ENCODE measurements around the gene HBA1. TPM values are rescaled to one million over a fixed set of nuclear protein-coding genes. Genes with fewer than 3 reads are reported as not detected.
"Not testable (repeated sequence)": the region's sequence is repeated elsewhere in the genome, so short reads cannot be mapped to it uniquely, and the experiment has no call there.

Gene HBA1
- total RNA-seq, 1 donor from 2014 or later = not detected

- Mint-ChIP-seq H3K27ac (no peak overlapping the region), H3K9me3 (no peaks in the 10 kb centered on the region), H3K4me3 (no peak overlapping the region), H3K36me3 (no peaks in the 10 kb centered on the region), H3K4me1 (ENCODE audit: unreplicated experiment) (no peaks in the 10 kb centered on the region), H3K27me3 (peaks cover 36% of the 10 kb centered on the region)
- TF ChIP-seq CTCF (conservative IDR thresholded peaks at IDR 0.05) = no peak
- DNase-seq (ENCODE audit: extremely low spot score, unreplicated experiment) = no peak
Measured at GRCh38 chr16:146646-147045, 29.8 kb upstream of the HBA1 start.

DNA sequence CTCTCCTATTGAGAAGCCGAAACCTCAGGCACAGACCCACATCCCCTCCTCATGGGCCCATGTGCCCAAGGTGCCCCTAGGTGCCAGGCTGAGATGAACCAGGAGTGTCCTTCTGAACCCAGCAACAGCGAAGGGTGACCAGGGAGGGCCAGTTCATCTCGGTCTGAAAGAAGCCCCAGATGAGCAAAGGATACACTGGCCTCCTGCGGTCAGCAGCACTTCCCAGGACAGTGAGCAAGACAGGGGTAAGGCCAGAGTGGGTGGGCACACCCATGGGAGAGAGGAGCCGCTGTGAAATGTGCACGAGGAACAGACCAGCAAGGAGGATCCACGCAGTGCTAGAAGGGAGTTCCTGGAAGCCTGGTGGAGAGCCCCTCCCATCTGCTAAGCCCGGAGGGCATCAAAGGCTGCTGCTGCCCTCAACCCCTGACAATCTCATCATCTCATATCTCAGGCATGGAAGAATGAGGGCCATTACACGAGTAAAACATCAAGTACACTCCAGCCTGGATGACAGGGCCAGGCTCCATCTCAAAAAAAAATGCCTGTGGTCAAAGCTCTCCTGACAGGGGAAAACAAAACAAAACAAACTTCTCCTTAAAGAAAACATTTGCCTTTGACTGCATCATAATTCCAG is 27.3 kb upstream of the HBA1 start:
- Mint-ChIP-seq H3K4me1 (ENCODE audit: unreplicated experiment) (no peaks in the 10 kb centered on the region), H3K36me3 (no peaks in the 10 kb centered on the region), H3K27me3 (peaks cover 43% of the 10 kb centered on the region), H3K27ac (no peak overlapping the region), H3K9me3 (no peaks in the 10 kb centered on the region), H3K4me3 (no peak overlapping the region)
- no peak for TF ChIP-seq CTCF (conservative IDR thresholded peaks at IDR 0.05)
- no peak for DNase-seq (ENCODE audit: extremely low spot score, unreplicated experiment)

DNA sequence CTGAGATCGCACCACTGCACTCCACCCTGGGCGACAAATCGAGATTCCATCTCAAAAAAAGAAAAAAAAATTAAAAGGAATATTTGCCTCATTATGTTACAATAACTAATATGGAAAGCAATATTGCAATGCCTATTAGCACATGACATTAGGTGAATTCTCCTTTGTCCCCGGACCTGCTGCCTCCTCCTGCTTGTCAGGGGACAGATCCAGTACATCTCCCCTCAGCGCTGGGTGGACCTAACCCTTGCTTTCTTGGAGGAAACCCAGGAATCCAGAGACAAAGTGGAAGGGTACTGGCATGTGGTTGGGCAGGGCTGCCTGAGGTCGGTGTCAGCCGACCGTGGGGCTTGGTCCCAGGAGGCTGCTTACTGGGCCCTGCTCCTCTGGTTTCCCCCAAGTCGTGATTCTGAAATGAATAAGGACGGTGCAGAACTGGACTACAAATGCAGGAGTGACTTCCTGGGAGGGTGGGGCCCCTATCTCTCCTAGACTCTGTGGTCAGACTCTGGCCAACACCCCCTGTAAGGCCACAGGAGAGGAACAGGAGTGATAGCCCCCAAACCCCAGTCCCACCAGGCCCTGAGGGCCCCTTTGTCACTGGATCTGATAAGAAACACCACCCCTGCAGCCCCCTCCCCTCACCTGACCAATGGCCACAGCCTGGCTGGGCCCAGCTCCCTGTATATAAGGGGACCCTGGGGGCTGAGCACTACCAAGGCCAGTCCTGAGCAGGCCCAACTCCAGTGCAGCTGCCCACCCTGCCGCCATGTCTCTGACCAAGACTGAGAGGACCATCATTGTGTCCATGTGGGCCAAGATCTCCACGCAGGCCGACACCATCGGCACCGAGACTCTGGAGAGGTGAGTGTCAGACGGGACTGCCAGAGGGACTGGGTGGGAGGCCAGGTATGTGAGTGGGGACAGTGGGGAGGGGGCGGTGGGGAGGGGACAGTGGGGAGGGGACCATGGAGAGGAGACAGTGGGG is 24.0 kb upstream of the HBA1 start, which contains the start of gene HBZ:
Gene HBZ, plus strand, starts transcription at position 504 of the 988 bp plus-strand sequence. Its CDS starts 266 bp downstream, at position 770.
- Mint-ChIP-seq H3K4me1 (ENCODE audit: unreplicated experiment) (peaks cover 7% of the 10 kb centered on the region), H3K36me3 (peaks cover 4% of the 10 kb centered on the region), H3K27me3 (peaks cover 63% of the 10 kb centered on the region), H3K9me3 (no peaks in the 10 kb centered on the region), H3K27ac (no peak within 1 kb of the TSS), H3K4me3 (no peak within 1 kb of the TSS)
- no peak for DNase-seq (ENCODE audit: extremely low spot score, unreplicated experiment)
- no peak for TF ChIP-seq CTCF (conservative IDR thresholded peaks at IDR 0.05)

DNA sequence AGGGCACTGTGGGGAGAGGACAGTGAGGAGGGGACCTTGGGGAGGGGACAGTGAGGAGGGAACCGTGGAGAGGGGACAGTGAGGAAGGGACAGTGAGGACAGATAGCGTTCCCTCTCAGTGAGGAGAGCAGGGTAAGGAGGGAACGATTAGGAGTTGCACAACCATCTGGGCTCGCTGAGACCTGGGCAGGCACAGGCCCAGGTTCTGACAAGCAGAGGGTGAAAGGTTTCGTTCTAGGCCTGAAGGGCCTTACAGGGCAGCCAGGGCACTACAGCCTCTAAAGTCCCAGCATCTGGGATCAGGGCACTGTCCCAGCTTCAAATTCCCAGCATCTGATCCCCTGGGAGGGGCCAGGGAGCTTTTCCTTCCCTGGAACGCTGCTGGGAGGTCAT is 23.4 kb upstream of the HBA1 start:
- H3K4me3 Mint-ChIP-seq; DNase-seq (ENCODE audit: extremely low spot score, unreplicated experiment); H3K4me1 Mint-ChIP-seq (ENCODE audit: unreplicated experiment): not testable (repeated sequence)

GRCh38 chr16:153550-154216 is 22.8 kb upstream of the HBA1 start:
- not testable (repeated sequence) for H3K36me3 Mint-ChIP-seq; H3K4me3 Mint-ChIP-seq; H3K27ac Mint-ChIP-seq; DNase-seq (ENCODE audit: extremely low spot score, unreplicated experiment); H3K4me1 Mint-ChIP-seq (ENCODE audit: unreplicated experiment); H3K9me3 Mint-ChIP-seq
- H3K27me3 Mint-ChIP-seq = peaks cover 69% of the 10 kb centered on the region

More for the DNA sequence above, 23.4 kb upstream of the HBA1 start:
- H3K36me3 Mint-ChIP-seq, H3K27ac Mint-ChIP-seq, H3K9me3 Mint-ChIP-seq: not testable (repeated sequence)
- H3K27me3 Mint-ChIP-seq = peaks cover 70% of the 10 kb centered on the region

DNA sequence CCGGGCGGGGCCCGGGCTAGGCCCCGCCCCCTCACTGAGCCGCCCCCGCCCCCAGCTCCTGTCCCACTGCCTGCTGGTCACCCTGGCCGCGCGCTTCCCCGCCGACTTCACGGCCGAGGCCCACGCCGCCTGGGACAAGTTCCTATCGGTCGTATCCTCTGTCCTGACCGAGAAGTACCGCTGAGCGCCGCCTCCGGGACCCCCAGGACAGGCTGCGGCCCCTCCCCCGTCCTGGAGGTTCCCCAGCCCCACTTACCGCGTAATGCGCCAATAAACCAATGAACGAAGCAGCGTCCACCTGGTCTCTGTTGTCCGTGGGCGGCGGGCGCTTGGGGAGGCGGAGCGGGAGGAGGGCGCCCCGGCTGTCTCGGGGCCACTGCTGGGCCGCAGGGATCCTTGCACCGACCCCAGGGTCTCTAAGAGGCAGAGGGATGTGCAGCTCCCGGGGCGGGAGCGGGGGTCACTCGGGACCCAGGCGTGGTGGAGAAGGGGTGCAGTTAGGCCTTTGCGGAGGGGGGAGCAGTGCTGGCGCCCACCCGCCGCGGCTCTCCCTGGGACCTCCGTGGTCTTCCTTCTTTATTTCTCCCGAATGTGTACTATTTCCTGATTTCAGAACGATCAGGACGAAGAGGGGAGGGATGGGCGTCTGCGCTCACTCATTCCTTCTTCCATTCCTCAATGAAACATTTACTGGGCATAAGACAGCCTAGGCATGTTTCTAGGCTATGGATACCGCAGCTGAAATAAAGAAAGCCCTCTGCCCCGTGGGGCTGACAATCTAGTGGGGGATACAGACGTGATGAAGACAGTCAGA is 22.1 kb upstream of the HBA1 start:
- DNase-seq (ENCODE audit: extremely low spot score, unreplicated experiment) = no peak
- Mint-ChIP-seq H3K4me1 (ENCODE audit: unreplicated experiment) (peaks cover 7% of the 10 kb centered on the region), H3K36me3 (peaks cover 4% of the 10 kb centered on the region), H3K9me3 (no peaks in the 10 kb centered on the region), H3K27me3 (peaks cover 67% of the 10 kb centered on the region), H3K4me3 (peak overlapping the region; percentile 88), H3K27ac (no peak overlapping the region)
- TF ChIP-seq CTCF (conservative IDR thresholded peaks at IDR 0.05) = no peak

All from type B pancreatic cell (in vitro differentiated cells).